B cell (primary cell): ENCODE results near the gene CFAP20. TPM values are rescaled to one million over a fixed set of nuclear protein-coding genes. Genes with fewer than 3 reads are reported as not detected.
"Not testable (repeated sequence)": the region's sequence is repeated elsewhere in the genome, so short reads cannot be mapped to it uniquely, and the experiment has no call there.

ENCODE experiments used
- ATAC-seq: fragments of 200-7000 bp; cut with Tn5 transposase; one replicate; pipeline ENCODE4 v1.10.0; 2021; ENCODE audit warnings: low read depth, mild to moderate bottlenecking, moderate number of reproducible peaks, moderate library complexity
- CTCF ChIA-PET: fragments of 350-600 bp; sonication (Branson Sonifier 250); formaldehyde crosslinking; loops from one replicate; lab custom pipeline; 2021; ENCODE audit warnings: antibody characterized with exemption, inconsistent platforms; lab: Charles Lee
- POLR2A ChIA-PET: fragments of 350-600 bp; sonication (Branson Sonifier 250); formaldehyde crosslinking; loops from one replicate; lab custom pipeline; 2021; ENCODE audit warnings: antibody characterized with exemption; lab: Charles Lee
- DNase-seq: peaks from one replicate; pipeline ENCODE4 v3.0.0; 2013
- H2AFZ ChIP-seq: 2 replicates; pipeline ENCODE4 v1.6.1; 2012; ENCODE audit warnings: mild to moderate bottlenecking, low read depth, low read length; ENCODE audit not compliant: insufficient read depth, poor library complexity, severe bottlenecking
- H3K27ac ChIP-seq, 2 donors: 1 replicate in 1 of 2; 2 replicates in 1 of 2; pipeline ENCODE4 v1.5.1; 2012 to 2013; ENCODE audit warnings: low read length in 2 of 2, mild to moderate bottlenecking in 2 of 2, moderate library complexity in 1 of 2
- H3K27me3 ChIP-seq, 4 experiments: fragments of 200-600 bp in 1 of 4; sonication (generic) in 1 of 4; replicated peaks in 1 of 4; 1 replicate in 2 of 4; 2 replicates in 2 of 4; pipeline versions ENCODE4 v1.6.1 to v1.7.0; 2013 to 2016; ENCODE audit warnings: low read length in 3 of 4, mild to moderate bottlenecking in 2 of 4, mixed read lengths in 1 of 4, moderate library complexity in 1 of 4; ENCODE audit not compliant: insufficient read depth in 4 of 4, control insufficient read depth in 3 of 4; ENCODE audit errors: control extremely low read depth in 1 of 4
- H3K36me3 ChIP-seq, 2 experiments: replicated peaks in 1 of 2; 1 replicate in 1 of 2; 2 replicates in 1 of 2; pipeline versions ENCODE4 v1.6.1 to v1.7.1; 2013; ENCODE audit warnings: low read length in 1 of 2; ENCODE audit not compliant: insufficient read depth in 2 of 2, control insufficient read depth in 1 of 2; ENCODE audit errors: control extremely low read depth in 1 of 2, extremely low read depth in 1 of 2
- H3K4me1 ChIP-seq, 2 donors: fragments of 200-600 bp in 1 of 2; sonication (generic) in 1 of 2; 1 replicate in 1 of 2; 2 replicates in 1 of 2; pipeline versions ENCODE4 v1.5.1 to v1.6.1; 2013 to 2017; ENCODE audit warnings: low read length in 2 of 2; ENCODE audit not compliant: control insufficient read depth in 2 of 2, insufficient read depth in 2 of 2
- H3K4me2 ChIP-seq: replicated peaks from 2 replicates; pipeline ENCODE3; 2012; ENCODE audit warnings: mild to moderate bottlenecking, low read depth, low read length; ENCODE audit not compliant: poor library complexity, severe bottlenecking
- H3K4me3 ChIP-seq, 5 experiments: fragments of 200-600 bp in 1 of 5; sonication (generic) in 1 of 5; 1 replicate in 3 of 5; 2 replicates in 2 of 5; pipeline versions ENCODE4 v1.5.1 to v1.7.0; 2011 to 2016; ENCODE audit warnings: low read length in 4 of 5, mild to moderate bottlenecking in 4 of 5, low read depth in 2 of 5, control low read depth in 1 of 5, moderate library complexity in 1 of 5; ENCODE audit not compliant: insufficient read depth in 1 of 5; ENCODE audit errors: control extremely low read depth in 1 of 5, extremely low read depth in 1 of 5
- H3K79me2 ChIP-seq: fragments of 200-600 bp; sonication (generic); one replicate; pipeline ENCODE4 v1.6.0; 2016; ENCODE audit warnings: low read length; ENCODE audit not compliant: control insufficient read depth, insufficient read depth
- H3K9ac ChIP-seq: fragments of 200-600 bp; sonication (generic); 2 replicates; pipeline ENCODE4 v1.6.1; 2017; ENCODE audit warnings: mild to moderate bottlenecking, low read length, moderate library complexity
- H3K9me3 ChIP-seq, 3 donors: one replicate each; pipeline versions ENCODE4 v1.6.1 to v1.7.1; 2013; ENCODE audit warnings: low read length in 2 of 3; ENCODE audit not compliant: control insufficient read depth in 2 of 3, insufficient read depth in 1 of 3; ENCODE audit errors: control extremely low read depth in 1 of 3
- H4K20me1 ChIP-seq: 2 replicates; pipeline ENCODE4 v1.6.0; 2012; ENCODE audit warnings: mild to moderate bottlenecking, low read length; ENCODE audit not compliant: insufficient read depth, control insufficient read depth, poor library complexity, severe bottlenecking
- H3K27ac Mint-ChIP-seq: one replicate; pipeline ENCODE4 v1.8.0; 2021; ENCODE audit warnings: mixed read lengths
- H3K27me3 Mint-ChIP-seq: one replicate; pipeline ENCODE4 v1.8.0; 2021; ENCODE audit warnings: mixed read lengths
- H3K4me1 Mint-ChIP-seq: one replicate; pipeline ENCODE4 v1.8.0; 2021; ENCODE audit warnings: mixed read lengths
- H3K4me3 Mint-ChIP-seq: one replicate; pipeline ENCODE4 v1.8.0; 2021; ENCODE audit warnings: mixed read lengths
- H3K9me3 Mint-ChIP-seq: one replicate; pipeline ENCODE4 v1.8.0; 2022; ENCODE audit warnings: mixed read lengths; ENCODE audit not compliant: insufficient read depth
- EZH2 ChIP-seq: IDR thresholded peaks from 2 replicates; pipeline ENCODE4 v1.6.1; 2012; ENCODE audit warnings: borderline replicate concordance, low read depth, mild to moderate bottlenecking, moderate library complexity, low read length; ENCODE audit not compliant: insufficient read depth, poor library complexity, severe bottlenecking
- WGBS: methylation state at CpG from one replicate; pipeline ENCODE4 v1.1.5; 2013; ENCODE audit warnings: missing lambda C conversion rate; ENCODE audit not compliant: insufficient coverage; 5-methylcytosine and 5-hydroxymethylcytosine counted together
- intact Hi-C: fragments of 100-400 bp; cut with micrococcal nuclease; formaldehyde crosslinking; loops from one replicate; pipeline ENCODE4 v1.10.0; 2022
- polyA plus RNA-seq: library from polyadenylated mRNA; depleted of rRNA; stranded (reverse); fragments of >200 nt; gene quantifications from 2 replicates; pipeline ENCODE4 v1.2.3, GENCODE V29; 2012
- total RNA-seq, 2 donors: library from RNA; stranded (reverse); fragments of 120-200 nt in 1 of 2; gene quantifications; 1 replicate in 1 of 2; 2 replicates in 1 of 2; pipeline versions ENCODE4 v1.2.3 to v1.2.4, GENCODE V29; 2013 to 2022
- TF ChIP-seq, protein P1 (sequence below): fragments of 200-600 bp; IDR thresholded peaks from one replicate; pipeline ENCODE4 v1.8.0; 2022; ENCODE audit warnings: antibody characterized with exemption, mild to moderate bottlenecking

Gene CFAP20
- total and polyA plus RNA-seq, 2 donors (not counting 1 experiment from before 2014, with no cell fraction given) = 27.3 to 45.4 TPM

- Histone ChIP-seq H3K4me2 (no peak overlapping the region), H3K4me3 (no peak overlapping the region), H3K27me3 (no peaks in the 10 kb centered on the region), H4K20me1 (no peaks in the 10 kb centered on the region), H3K36me3 (no peaks in the 10 kb centered on the region), H3K9ac (no peak overlapping the region), H2AFZ (no peak overlapping the region), H3K27ac (no peak overlapping the region), H3K9me3 (peaks cover 0 to 4% (median 0%) of the 10 kb centered on the region in 3 donors), H3K79me2 (no peaks in the 10 kb centered on the region), H3K4me1 (no peaks in the 10 kb centered on the region)
- no peaks in the 10 kb centered on the region for H3K27me3 Mint-ChIP-seq
- no peak for TF ChIP-seq EZH2
- TF ChIP-seq, protein P1, sequence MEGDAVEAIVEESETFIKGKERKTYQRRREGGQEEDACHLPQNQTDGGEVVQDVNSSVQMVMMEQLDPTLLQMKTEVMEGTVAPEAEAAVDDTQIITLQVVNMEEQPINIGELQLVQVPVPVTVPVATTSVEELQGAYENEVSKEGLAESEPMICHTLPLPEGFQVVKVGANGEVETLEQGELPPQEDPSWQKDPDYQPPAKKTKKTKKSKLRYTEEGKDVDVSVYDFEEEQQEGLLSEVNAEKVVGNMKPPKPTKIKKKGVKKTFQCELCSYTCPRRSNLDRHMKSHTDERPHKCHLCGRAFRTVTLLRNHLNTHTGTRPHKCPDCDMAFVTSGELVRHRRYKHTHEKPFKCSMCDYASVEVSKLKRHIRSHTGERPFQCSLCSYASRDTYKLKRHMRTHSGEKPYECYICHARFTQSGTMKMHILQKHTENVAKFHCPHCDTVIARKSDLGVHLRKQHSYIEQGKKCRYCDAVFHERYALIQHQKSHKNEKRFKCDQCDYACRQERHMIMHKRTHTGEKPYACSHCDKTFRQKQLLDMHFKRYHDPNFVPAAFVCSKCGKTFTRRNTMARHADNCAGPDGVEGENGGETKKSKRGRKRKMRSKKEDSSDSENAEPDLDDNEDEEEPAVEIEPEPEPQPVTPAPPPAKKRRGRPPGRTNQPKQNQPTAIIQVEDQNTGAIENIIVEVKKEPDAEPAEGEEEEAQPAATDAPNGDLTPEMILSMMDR = no peak
- POLR2A ChIA-PET = no interaction called here
- DNase-seq (no peak), ATAC-seq (no peak)
- no peak overlapping the region for H3K4me3 Mint-ChIP-seq
- H3K9me3 Mint-ChIP-seq = no peaks in the 10 kb centered on the region
- intact Hi-C loops = no loop called here
- CTCF ChIA-PET = no interaction called here
- no peak overlapping the region for H3K27ac Mint-ChIP-seq
- H3K4me1 Mint-ChIP-seq = no peaks in the 10 kb centered on the region
These were observed 46.8 kb downstream of the CFAP20 start for GRCh38 chr16:58082381-58082780.

DNA sequence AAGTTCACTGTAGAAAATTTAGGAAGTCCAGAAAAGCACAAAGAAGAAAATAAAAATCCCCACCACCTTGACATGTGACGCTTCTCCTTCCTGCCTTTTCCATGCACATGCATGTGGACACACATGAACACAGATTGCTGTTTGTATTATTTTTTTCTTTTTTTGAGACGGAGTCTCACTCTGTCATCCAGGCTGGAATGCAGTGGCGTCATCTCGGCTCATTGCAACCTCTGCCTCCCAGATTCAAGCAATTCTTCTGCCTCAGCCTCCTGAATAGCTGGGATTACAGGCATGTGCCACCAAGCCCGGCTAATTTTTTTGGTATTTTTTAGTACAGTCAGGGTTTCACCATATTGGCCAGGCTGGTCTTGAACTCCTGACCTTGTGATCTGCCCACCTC lies 48.5 kb downstream of the CFAP20 start:
- POLR2A ChIA-PET, intact Hi-C loops, H3K9me3 Mint-ChIP-seq, H3K4me2 ChIP-seq, H3K36me3 ChIP-seq, H3K4me1 ChIP-seq, H3K9me3 ChIP-seq, H3K27me3 Mint-ChIP-seq, H3K4me3 ChIP-seq, H3K79me2 ChIP-seq, H3K27ac ChIP-seq, H3K4me3 Mint-ChIP-seq, H3K27ac Mint-ChIP-seq, H4K20me1 ChIP-seq, H3K27me3 ChIP-seq, DNase-seq, H2AFZ ChIP-seq, ATAC-seq, H3K9ac ChIP-seq, H3K4me1 Mint-ChIP-seq: not testable (repeated sequence)
- 100% methylated on average over 3 of the region's 5 CpGs for WGBS
- CTCF ChIA-PET = interaction anchor here (0.7 kb wide), 1 partner anchor 19 kb away, joined by 3 read pairs; no protein-coding TSS in a partner anchor
